ENCODE measurements around the gene RPS6KA2.

Gene RPS6KA2

GRCh38 chr6:166485651-166486535 lies 141.2 kb downstream of the RPS6KA2 start:
- no peak for DNase-seq (ENCODE audit: low read depth)

GRCh38 chr6:166484863-166485262 lies 142.2 kb downstream of the RPS6KA2 start:
- no peak for DNase-seq (ENCODE audit: low read depth)

GRCh38 chr6:166483573-166484250 lies 143.3 kb downstream of the RPS6KA2 start:
- no peak for DNase-seq (ENCODE audit: low read depth)

- DNase-seq (ENCODE audit: low read depth), result no peak
These were observed 144.0 kb downstream of the RPS6KA2 start for GRCh38 chr6:166483026-166483425.

- DNase-seq (ENCODE audit: low read depth), result no peak
These were observed 148.1 kb downstream of the RPS6KA2 start for GRCh38 chr6:166478782-166479592.

- DNase-seq (ENCODE audit: low read depth), result no peak
These were observed 149.2 kb downstream of the RPS6KA2 start for GRCh38 chr6:166477647-166478365.

GRCh38 chr6:166476634-166477215 lies 150.3 kb downstream of the RPS6KA2 start:
- DNase-seq (ENCODE audit: low read depth), result no peak

GRCh38 chr6:166476061-166476591 lies 150.9 kb downstream of the RPS6KA2 start:
- no peak for DNase-seq (ENCODE audit: low read depth)

GRCh38 chr6:166474721-166475565 lies 152.1 kb downstream of the RPS6KA2 start:
- DNase-seq (ENCODE audit: low read depth), result no peak

- no peak for DNase-seq (ENCODE audit: low read depth)
These were observed 153.0 kb downstream of the RPS6KA2 start for GRCh38 chr6:166473886-166474571.

GRCh38 chr6:166472636-166473035 lies 154.4 kb downstream of the RPS6KA2 start:
- DNase-seq (ENCODE audit: low read depth), result no peak

- no peak for DNase-seq (ENCODE audit: low read depth)
These were observed 155.2 kb downstream of the RPS6KA2 start for GRCh38 chr6:166471797-166472260.

- DNase-seq (ENCODE audit: low read depth), result no peak
These were observed 156.1 kb downstream of the RPS6KA2 start for GRCh38 chr6:166470863-166471410.

- no peak for DNase-seq (ENCODE audit: low read depth)
These were observed 156.8 kb downstream of the RPS6KA2 start for GRCh38 chr6:166470029-166470862.

- no peak for DNase-seq (ENCODE audit: low read depth)
These were observed 157.6 kb downstream of the RPS6KA2 start for GRCh38 chr6:166469426-166469961.

GRCh38 chr6:166467436-166468000 lies 159.5 kb downstream of the RPS6KA2 start:
- DNase-seq (ENCODE audit: low read depth), result no peak

All from activated T-cell treated with anti-CD3 and anti-CD28 coated beads for 48 hours (primary cell).